Suprapubic skin (tissue), 3 donors: ENCODE measurements around the gene ZNF197.

ENCODE experiments used
- CTCF ChIP-seq, 2 donors: fragments of 200-600 bp in 1 of 2; fragments of 450-650 bp in 1 of 2; sonication (generic) in 1 of 2; IDR thresholded peaks; one replicate each; pipeline ENCODE4 v1.5.1; 2016 to 2019; ENCODE audit warnings: antibody characterized with exemption in 2 of 2, mild to moderate bottlenecking in 1 of 2, moderate library complexity in 1 of 2
- POLR2A ChIP-seq, 2 donors: fragments of 450-650 bp; IDR thresholded peaks; one replicate each; pipeline ENCODE4 v1.6.1; 2017; ENCODE audit warnings: antibody characterized with exemption in 2 of 2, mild to moderate bottlenecking in 2 of 2, moderate library complexity in 2 of 2

DNA sequence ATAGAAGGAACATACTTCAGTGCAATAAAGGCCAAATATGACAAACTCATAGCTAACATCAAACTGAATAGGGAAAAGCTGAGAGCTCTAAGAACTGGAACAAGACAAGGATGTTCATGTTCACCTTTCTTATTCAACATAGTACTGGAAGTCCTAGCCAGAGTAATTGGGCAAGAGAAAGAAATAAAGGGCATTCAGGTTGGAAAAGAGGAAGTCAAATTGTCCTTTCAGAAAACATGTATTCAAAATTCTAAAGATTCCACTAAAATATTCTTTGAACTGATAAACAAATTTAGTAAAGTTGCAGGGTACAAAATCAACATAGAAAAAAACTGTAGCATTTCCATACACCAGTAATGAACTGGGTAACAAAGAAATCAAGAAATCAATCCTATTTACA is 12.2 kb upstream of the ZNF197 start:
- TF ChIP-seq CTCF (IDR thresholded peaks at IDR 0.05): no peak
- TF ChIP-seq POLR2A (IDR thresholded peaks at IDR 0.05): no peak
